ENCODE results near the gene CNTN2. TPM values are rescaled to one million over a fixed set of nuclear protein-coding genes. Genes with fewer than 3 reads are reported as not detected.

The CNTN2 gene
- total and polyA plus RNA-seq, 2 experiments from 2014 or later, result 9.7 TPM; not detected in 1

DNA sequence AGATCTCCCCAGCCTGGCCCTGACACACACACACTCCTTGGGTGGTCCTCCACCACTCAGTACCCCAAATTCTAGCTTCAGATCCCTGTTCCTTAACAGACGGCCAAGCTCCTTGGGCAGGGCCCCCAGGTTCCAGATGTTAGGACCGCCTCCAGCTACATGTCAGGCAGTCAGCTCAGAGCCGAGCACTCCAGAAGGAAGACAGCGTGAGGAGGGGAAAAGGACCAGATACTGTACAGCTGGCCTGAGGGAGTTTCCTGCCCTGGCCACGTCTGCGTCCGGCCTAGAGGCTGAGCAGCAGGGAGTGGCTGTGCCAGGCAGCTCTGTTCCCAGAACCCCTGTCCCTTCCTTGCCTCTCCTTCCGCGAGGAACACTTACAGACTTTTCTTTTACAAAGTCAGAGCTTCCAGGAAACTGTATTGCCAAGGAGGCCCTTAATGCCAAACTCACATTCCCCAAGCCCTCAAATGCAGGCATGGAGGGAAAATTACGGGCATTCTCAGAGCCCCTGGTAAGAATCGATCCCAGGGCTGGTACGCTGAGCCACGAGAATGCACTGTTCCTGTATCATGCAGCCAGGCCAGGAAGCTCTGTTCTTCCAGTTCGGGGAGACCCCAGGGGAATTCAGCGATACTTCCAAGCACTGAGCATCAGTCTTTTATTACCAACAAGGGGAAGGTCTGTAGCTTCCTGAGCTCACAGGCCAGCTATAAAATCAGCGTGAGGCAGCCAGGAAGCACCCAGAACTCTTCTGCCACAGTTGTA, 45.2 kb upstream of the CNTN2 start:
- Histone ChIP-seq H4K20me1 (ENCODE audit: insufficient read depth, poor library complexity, severe bottlenecking) (no peaks in the 10 kb centered on the region), H3K27ac (peak overlapping the region; percentile 47), H3K27me3 (no peaks in the 10 kb centered on the region), H3K9me2 (replicated peaks; ENCODE audit: insufficient read depth) (no peaks in the 10 kb centered on the region), H3K9me3 (ENCODE audit: low read depth) (no peaks in the 10 kb centered on the region), H3K4me1 (ENCODE audit: insufficient read depth) (peaks cover 26% of the 10 kb centered on the region), H3K4me3 (no peak overlapping the region), H3K36me3 (replicated peaks; ENCODE audit: insufficient read depth, low read depth) (no peaks in the 10 kb centered on the region), H3K79me2 (no peaks in the 10 kb centered on the region), H2AFZ (no peak overlapping the region), H3K4me2 (no peak overlapping the region)
- peak; percentile 33 for DNase-seq (ENCODE audit: low spot score)
- TF ChIP-seq EZH2 (IDR thresholded peaks at IDR 0.05; ENCODE audit: borderline replicate concordance) (no peak), EZH2phosphoT487 (IDR thresholded peaks at IDR 0.05; ENCODE audit: low read depth, severe bottlenecking, unreplicated experiment) (no peak)
- TF ChIP-seq, protein P1, sequence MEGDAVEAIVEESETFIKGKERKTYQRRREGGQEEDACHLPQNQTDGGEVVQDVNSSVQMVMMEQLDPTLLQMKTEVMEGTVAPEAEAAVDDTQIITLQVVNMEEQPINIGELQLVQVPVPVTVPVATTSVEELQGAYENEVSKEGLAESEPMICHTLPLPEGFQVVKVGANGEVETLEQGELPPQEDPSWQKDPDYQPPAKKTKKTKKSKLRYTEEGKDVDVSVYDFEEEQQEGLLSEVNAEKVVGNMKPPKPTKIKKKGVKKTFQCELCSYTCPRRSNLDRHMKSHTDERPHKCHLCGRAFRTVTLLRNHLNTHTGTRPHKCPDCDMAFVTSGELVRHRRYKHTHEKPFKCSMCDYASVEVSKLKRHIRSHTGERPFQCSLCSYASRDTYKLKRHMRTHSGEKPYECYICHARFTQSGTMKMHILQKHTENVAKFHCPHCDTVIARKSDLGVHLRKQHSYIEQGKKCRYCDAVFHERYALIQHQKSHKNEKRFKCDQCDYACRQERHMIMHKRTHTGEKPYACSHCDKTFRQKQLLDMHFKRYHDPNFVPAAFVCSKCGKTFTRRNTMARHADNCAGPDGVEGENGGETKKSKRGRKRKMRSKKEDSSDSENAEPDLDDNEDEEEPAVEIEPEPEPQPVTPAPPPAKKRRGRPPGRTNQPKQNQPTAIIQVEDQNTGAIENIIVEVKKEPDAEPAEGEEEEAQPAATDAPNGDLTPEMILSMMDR (IDR thresholded peaks at IDR 0.05; ENCODE audit: poor library complexity), result no peak
- WGBS (ENCODE audit: low lambda C conversion rate, missing lambda C conversion rate), result 58% methylated on average over 16 of the region's 16 CpGs

DNA sequence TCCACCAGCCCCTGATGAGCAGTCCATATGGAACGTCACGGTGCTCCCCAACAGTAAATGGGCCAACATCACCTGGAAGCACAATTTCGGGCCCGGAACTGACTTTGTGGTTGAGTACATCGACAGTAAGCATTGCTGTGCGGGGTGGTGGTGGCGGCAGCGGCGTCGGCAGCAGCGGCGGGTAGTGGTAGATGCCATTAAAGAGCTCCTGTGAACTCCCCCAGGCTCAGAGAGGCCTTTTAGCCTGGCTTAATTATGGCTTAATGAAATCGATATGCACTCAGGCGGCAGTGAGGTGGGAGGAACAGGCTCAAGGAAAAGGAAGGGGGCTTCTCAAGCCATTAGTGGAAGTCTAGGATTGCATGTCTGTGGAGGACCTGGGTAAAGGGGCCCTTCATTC, 41.9 kb upstream of the CNTN2 start:
- H3K27me3 ChIP-seq, result no peaks in the 10 kb centered on the region
- peaks cover 16% of the 10 kb centered on the region for H3K4me1 ChIP-seq (ENCODE audit: insufficient read depth)
- no peak overlapping the region for H3K4me2 ChIP-seq
- H2AFZ ChIP-seq, result no peak overlapping the region
- H3K4me3 ChIP-seq, result no peak overlapping the region
- no peak for DNase-seq (ENCODE audit: low spot score)
- 91% methylated on average over 14 of the region's 14 CpGs for WGBS (ENCODE audit: low lambda C conversion rate, missing lambda C conversion rate)
- H3K27ac ChIP-seq, result no peak overlapping the region
- H4K20me1 ChIP-seq (ENCODE audit: insufficient read depth, poor library complexity, severe bottlenecking), result no peaks in the 10 kb centered on the region
- H3K9me2 ChIP-seq (replicated peaks; ENCODE audit: insufficient read depth), result no peaks in the 10 kb centered on the region
- no peaks in the 10 kb centered on the region for H3K36me3 ChIP-seq (replicated peaks; ENCODE audit: insufficient read depth, low read depth)
- H3K9me3 ChIP-seq (ENCODE audit: low read depth), result no peaks in the 10 kb centered on the region
- TF ChIP-seq EZH2 (IDR thresholded peaks at IDR 0.05; ENCODE audit: borderline replicate concordance), result no peak
- TF ChIP-seq, protein P1 (IDR thresholded peaks at IDR 0.05; ENCODE audit: poor library complexity), result no peak
- no peak for TF ChIP-seq EZH2phosphoT487 (IDR thresholded peaks at IDR 0.05; ENCODE audit: low read depth, severe bottlenecking, unreplicated experiment)
- no peaks in the 10 kb centered on the region for H3K79me2 ChIP-seq

DNA sequence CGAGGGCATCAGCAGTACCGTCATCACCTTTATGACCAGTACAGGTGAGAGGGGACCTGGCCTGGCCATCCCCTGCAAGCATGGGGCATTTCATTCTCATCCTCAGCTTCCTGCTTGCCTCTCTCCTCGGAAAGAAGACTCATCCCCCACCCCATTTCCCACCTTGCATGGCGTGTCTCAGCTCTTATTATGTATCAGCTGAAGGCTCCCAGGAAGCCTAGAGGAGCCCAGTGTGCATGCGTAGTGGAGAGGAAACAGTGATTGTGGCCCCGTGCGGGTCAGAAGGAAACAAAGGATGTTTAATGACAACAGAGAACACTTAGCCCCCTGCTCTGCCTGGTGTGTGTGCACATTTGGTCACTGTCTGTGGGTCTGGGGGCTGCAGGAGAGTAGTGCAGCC, 40.3 kb upstream of the CNTN2 start:
- no peaks in the 10 kb centered on the region for H3K27me3 ChIP-seq
- peaks cover 8% of the 10 kb centered on the region for H3K4me1 ChIP-seq (ENCODE audit: insufficient read depth)
- H3K9me2 ChIP-seq (replicated peaks; ENCODE audit: insufficient read depth), result no peaks in the 10 kb centered on the region
- H3K9me3 ChIP-seq (ENCODE audit: low read depth), result no peaks in the 10 kb centered on the region
- no peaks in the 10 kb centered on the region for H3K79me2 ChIP-seq
- H4K20me1 ChIP-seq (ENCODE audit: insufficient read depth, poor library complexity, severe bottlenecking), result no peaks in the 10 kb centered on the region
- no peaks in the 10 kb centered on the region for H3K36me3 ChIP-seq (replicated peaks; ENCODE audit: insufficient read depth, low read depth)
- no peak overlapping the region for H3K4me2 ChIP-seq
- 71% methylated on average over 7 of the region's 7 CpGs for WGBS (ENCODE audit: low lambda C conversion rate, missing lambda C conversion rate)
- DNase-seq (ENCODE audit: low spot score), result no peak
- no peak overlapping the region for H3K27ac ChIP-seq
- TF ChIP-seq EZH2phosphoT487 (IDR thresholded peaks at IDR 0.05; ENCODE audit: low read depth, severe bottlenecking, unreplicated experiment) (no peak), EZH2 (IDR thresholded peaks at IDR 0.05; ENCODE audit: borderline replicate concordance) (no peak)
- TF ChIP-seq, protein P1 (IDR thresholded peaks at IDR 0.05; ENCODE audit: poor library complexity), result no peak
- no peak overlapping the region for H3K4me3 ChIP-seq
- H2AFZ ChIP-seq, result no peak overlapping the region
